ENCODE data around the gene MERTK. TPM values are rescaled to one million over a fixed set of nuclear protein-coding genes. Genes with fewer than 3 reads are reported as not detected.

MERTK gene
- total and polyA plus RNA-seq, 2 of the 13 experiments (the other 11 are each of a cell fraction or from before 2014, with no cell fraction given) = 37.3 to 44.7 TPM

DNA sequence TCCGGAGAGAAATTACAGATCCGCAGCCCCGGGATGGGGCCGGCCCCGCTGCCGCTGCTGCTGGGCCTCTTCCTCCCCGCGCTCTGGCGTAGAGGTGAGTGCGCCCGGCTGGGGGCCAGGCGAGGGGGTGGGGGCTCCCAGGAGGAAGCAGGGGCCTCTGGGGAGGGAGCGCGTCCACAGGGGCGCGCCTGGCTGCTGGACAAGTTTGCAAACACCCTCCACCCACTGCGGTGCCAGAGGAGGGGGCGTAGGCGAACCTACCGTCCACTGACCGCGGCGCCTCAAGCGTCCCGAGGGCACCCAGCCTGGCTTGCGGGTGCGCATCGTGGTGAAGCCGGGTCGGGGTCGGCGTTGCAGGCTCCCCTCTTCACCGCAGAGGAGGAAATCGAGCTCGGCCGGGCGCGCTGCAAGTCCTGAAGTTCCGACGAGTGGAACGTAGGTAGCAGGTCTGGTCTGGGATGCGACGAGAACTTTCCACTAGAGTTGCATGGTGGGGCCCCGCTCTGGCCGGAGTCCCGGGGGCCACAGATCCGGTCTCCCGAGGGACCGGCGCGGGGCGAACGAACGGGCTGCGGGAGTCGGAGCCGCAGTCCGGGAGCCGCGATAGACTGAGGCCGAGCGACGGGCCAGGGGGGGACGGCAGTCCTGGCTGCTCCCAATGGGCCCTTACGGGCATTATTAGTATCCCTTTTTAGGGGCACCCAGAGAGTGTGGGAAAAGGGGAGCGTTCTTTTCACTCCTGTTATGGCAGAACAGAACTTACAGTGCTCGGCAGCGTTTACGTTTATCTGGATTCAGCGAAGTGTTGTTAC, 502 bp downstream of the MERTK start (continued):
- TF ChIP-seq, protein P1, sequence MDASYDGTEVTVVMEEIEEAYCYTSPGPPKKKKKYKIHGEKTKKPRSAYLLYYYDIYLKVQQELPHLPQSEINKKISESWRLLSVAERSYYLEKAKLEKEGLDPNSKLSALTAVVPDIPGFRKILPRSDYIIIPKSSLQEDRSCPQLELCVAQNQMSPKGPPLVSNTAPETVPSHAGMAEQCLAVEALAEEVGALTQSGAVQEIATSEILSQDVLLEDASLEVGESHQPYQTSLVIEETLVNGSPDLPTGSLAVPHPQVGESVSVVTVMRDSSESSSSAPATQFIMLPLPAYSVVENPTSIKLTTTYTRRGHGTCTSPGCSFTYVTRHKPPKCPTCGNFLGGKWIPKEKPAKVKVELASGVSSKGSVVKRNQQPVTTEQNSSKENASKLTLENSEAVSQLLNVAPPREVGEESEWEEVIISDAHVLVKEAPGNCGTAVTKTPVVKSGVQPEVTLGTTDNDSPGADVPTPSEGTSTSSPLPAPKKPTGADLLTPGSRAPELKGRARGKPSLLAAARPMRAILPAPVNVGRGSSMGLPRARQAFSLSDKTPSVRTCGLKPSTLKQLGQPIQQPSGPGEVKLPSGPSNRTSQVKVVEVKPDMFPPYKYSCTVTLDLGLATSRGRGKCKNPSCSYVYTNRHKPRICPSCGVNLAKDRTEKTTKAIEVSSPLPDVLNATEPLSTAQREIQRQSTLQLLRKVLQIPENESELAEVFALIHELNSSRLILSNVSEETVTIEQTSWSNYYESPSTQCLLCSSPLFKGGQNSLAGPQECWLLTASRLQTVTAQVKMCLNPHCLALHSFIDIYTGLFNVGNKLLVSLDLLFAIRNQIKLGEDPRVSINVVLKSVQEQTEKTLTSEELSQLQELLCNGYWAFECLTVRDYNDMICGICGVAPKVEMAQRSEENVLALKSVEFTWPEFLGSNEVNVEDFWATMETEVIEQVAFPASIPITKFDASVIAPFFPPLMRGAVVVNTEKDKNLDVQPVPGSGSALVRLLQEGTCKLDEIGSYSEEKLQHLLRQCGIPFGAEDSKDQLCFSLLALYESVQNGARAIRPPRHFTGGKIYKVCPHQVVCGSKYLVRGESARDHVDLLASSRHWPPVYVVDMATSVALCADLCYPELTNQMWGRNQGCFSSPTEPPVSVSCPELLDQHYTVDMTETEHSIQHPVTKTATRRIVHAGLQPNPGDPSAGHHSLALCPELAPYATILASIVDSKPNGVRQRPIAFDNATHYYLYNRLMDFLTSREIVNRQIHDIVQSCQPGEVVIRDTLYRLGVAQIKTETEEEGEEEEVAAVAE (CRISPR knock-in tag; IDR thresholded peaks at IDR 0.05; ENCODE audit: borderline replicate concordance) = no peak
- TF ChIP-seq, protein P2, sequence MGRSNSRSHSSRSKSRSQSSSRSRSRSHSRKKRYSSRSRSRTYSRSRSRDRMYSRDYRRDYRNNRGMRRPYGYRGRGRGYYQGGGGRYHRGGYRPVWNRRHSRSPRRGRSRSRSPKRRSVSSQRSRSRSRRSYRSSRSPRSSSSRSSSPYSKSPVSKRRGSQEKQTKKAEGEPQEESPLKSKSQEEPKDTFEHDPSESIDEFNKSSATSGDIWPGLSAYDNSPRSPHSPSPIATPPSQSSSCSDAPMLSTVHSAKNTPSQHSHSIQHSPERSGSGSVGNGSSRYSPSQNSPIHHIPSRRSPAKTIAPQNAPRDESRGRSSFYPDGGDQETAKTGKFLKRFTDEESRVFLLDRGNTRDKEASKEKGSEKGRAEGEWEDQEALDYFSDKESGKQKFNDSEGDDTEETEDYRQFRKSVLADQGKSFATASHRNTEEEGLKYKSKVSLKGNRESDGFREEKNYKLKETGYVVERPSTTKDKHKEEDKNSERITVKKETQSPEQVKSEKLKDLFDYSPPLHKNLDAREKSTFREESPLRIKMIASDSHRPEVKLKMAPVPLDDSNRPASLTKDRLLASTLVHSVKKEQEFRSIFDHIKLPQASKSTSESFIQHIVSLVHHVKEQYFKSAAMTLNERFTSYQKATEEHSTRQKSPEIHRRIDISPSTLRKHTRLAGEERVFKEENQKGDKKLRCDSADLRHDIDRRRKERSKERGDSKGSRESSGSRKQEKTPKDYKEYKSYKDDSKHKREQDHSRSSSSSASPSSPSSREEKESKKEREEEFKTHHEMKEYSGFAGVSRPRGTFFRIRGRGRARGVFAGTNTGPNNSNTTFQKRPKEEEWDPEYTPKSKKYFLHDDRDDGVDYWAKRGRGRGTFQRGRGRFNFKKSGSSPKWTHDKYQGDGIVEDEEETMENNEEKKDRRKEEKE (IDR thresholded peaks at IDR 0.05) = no peak
- TF ChIP-seq ZNF598 (CRISPR knock-in tag; IDR thresholded peaks at IDR 0.05; ENCODE audit: borderline replicate concordance) (peak; percentile 96), PPARG (CRISPR knock-in tag; conservative IDR thresholded peaks at IDR 0.05) (no peak; the same call in 1 of the 2 replicates), SMAD1 (CRISPR knock-in tag; IDR thresholded peaks at IDR 0.05; ENCODE audit: borderline replicate concordance, low read depth) (no peak), BHLHE40 (IDR thresholded peaks at IDR 0.05; ENCODE audit: low read length) (no peak), ASH2L (IDR thresholded peaks at IDR 0.05; ENCODE audit: insufficient read length, low read depth, low read length) (peak; percentile 91), TOE1 (CRISPR knock-in tag; IDR thresholded peaks at IDR 0.05) (no peak; the same call in 1 of the 2 replicates), AKAP8 (CRISPR knock-in tag; IDR thresholded peaks at IDR 0.05) (peak; percentile 69; the same call in 1 of the 2 replicates), PCBP2 (optimal IDR thresholded peaks at IDR 0.05; ENCODE audit: low read depth, low read length, poor library complexity, severe bottlenecking) (no peak)
- TF ChIP-seq, protein P3, sequence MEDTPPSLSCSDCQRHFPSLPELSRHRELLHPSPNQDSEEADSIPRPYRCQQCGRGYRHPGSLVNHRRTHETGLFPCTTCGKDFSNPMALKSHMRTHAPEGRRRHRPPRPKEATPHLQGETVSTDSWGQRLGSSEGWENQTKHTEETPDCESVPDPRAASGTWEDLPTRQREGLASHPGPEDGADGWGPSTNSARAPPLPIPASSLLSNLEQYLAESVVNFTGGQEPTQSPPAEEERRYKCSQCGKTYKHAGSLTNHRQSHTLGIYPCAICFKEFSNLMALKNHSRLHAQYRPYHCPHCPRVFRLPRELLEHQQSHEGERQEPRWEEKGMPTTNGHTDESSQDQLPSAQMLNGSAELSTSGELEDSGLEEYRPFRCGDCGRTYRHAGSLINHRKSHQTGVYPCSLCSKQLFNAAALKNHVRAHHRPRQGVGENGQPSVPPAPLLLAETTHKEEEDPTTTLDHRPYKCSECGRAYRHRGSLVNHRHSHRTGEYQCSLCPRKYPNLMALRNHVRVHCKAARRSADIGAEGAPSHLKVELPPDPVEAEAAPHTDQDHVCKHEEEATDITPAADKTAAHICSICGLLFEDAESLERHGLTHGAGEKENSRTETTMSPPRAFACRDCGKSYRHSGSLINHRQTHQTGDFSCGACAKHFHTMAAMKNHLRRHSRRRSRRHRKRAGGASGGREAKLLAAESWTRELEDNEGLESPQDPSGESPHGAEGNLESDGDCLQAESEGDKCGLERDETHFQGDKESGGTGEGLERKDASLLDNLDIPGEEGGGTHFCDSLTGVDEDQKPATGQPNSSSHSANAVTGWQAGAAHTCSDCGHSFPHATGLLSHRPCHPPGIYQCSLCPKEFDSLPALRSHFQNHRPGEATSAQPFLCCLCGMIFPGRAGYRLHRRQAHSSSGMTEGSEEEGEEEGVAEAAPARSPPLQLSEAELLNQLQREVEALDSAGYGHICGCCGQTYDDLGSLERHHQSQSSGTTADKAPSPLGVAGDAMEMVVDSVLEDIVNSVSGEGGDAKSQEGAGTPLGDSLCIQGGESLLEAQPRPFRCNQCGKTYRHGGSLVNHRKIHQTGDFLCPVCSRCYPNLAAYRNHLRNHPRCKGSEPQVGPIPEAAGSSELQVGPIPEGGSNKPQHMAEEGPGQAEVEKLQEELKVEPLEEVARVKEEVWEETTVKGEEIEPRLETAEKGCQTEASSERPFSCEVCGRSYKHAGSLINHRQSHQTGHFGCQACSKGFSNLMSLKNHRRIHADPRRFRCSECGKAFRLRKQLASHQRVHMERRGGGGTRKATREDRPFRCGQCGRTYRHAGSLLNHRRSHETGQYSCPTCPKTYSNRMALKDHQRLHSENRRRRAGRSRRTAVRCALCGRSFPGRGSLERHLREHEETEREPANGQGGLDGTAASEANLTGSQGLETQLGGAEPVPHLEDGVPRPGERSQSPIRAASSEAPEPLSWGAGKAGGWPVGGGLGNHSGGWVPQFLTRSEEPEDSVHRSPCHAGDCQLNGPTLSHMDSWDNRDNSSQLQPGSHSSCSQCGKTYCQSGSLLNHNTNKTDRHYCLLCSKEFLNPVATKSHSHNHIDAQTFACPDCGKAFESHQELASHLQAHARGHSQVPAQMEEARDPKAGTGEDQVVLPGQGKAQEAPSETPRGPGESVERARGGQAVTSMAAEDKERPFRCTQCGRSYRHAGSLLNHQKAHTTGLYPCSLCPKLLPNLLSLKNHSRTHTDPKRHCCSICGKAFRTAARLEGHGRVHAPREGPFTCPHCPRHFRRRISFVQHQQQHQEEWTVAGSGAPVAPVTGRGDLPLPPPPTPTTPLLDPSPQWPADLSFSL (CRISPR knock-in tag; IDR thresholded peaks at IDR 0.05) = peak; percentile 55; the same call in 1 of the 2 replicates
- TF ChIP-seq, protein P4, sequence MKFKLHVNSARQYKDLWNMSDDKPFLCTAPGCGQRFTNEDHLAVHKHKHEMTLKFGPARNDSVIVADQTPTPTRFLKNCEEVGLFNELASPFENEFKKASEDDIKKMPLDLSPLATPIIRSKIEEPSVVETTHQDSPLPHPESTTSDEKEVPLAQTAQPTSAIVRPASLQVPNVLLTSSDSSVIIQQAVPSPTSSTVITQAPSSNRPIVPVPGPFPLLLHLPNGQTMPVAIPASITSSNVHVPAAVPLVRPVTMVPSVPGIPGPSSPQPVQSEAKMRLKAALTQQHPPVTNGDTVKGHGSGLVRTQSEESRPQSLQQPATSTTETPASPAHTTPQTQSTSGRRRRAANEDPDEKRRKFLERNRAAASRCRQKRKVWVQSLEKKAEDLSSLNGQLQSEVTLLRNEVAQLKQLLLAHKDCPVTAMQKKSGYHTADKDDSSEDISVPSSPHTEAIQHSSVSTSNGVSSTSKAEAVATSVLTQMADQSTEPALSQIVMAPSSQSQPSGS (CRISPR knock-in tag; IDR thresholded peaks at IDR 0.05) = peak; percentile 66
